Stimulated activated CD8-positive, alpha-beta memory T cell treated with anti-CD3 and anti-CD28 coated beads, Interleukin-4, amount 100 ng/mL, for 4 hours (primary cell): ENCODE measurements around the gene FLT4.
"Not testable (repeated sequence)": the region's sequence is repeated elsewhere in the genome, so short reads cannot be mapped to it uniquely, and the experiment has no call there.

ENCODE experiments used
- DNase-seq, 2 donors: peaks; one replicate each; pipeline ENCODE4 v3.0.0-alpha.2; 2020; ENCODE audit warnings: low read depth in 2 of 2, low spot score in 1 of 2

The FLT4 gene

DNA sequence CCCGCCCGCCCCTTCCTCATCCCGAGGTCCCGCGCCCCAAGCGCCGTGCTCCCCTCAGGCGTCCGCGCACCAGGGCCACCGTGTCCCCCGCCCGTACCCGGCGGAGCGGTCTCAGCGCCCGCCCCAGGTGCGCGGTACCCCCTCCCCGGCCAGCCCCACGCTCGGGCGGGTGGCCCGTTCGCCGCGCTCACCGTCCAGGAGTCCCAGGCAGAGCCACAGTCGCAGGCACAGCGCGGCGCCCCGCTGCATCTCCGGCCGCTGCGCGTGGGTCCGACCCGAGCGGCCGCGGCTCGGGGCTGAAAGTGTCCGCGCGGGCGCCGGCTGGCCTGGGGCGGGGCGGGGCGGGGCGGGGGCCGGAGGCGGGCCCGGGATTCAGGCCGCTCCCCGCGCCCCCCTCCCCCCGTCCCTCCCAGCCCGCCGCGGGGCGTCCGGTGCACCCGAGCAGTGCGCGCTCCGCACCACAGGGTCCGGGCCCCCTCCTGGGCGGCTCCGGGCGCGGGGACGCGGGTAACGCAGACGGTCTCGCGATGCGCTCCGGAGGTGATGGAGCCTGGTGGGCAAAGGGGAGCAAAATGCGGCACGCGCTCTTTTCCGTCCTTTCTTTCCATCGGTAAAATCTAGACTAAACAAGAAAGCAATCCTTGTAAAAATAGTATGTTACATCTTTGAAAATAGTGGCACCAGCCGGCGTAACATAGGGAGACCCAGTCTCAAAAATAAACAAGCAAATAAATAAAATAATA is at the start of gene FLT4:
Gene FLT4, minus strand, starts transcription at position 304 of the 743 bp plus-strand sequence. Its CDS starts 55 bp downstream, at position 249.
- no peak for DNase-seq

DNA sequence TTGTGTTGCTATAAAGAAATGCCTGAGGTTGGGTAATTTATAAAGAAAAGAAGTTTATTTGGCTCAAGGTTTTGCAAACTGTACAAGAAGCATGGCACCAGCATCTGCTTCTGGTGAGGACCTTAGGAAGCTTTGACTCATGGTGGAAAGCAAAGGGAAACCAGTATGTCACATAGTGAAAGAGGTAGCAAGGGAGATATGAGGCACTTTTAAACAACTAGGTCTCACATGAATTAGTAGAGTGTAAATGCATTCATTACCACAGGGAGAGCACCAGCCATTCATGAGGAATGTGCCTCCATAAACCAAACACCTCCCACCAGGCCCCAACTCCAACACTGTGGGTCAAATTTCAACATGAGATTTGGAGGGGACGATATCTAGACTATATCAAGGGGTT is 49.6 kb upstream of the FLT4 start:
- no peak for DNase-seq

DNA sequence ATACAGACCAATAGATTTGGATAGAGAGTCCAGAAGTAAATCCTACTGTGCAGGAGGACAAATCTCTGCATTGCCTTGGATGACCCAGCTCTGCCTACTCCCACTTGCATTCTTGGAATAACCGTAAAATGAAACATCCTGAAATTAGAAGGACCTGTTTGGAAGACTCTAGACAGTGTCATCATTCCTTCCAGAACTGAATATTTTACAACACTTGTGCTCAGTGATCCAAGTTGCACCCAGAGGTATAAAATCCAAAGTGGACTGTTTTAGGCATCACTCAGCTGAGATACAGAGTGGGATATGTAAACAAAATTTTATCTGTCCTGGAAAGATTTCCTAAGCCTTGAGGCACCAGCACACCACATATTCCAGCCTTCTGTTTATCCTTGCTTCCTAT is 46.7 kb upstream of the FLT4 start:
- no peak for DNase-seq

DNA sequence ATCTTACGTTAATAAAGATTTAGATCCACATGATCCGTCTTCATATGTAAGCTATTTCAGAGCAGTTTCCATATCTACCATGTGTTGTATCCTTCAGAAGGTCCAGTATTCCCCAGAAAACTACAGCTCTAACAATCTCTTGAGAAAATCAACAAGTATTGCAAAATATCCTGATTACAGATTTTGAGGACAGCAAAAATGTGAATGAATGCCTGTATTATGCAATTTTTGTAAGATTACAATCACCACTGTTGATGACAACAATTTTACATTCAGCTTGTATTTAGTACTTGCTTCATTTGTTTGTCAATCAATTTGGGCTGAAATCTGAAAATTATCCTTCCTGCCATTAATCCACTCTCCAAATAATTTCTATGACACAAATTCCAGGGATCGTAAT is 43.0 kb upstream of the FLT4 start:
- DNase-seq = no peak

DNA sequence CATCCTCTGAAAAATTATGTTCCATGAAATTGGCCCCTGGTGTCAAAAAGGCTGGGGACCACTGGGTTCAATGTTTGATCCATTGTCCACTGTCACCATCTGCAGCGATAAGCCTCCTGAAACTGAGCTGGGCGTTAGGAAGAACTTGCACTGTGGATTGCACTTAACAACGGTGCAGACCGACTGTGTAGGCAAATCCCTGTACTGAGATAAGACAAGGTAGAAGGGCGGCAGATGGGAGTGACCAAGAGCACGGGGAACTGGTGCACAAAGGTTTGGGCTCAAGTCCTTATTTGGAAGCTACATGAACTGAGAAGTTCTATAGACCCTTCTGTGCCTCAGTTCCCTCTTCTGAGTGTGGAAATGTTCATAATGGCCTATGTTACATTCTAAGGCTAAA is 41.6 kb upstream of the FLT4 start:
- DNase-seq = no peak

DNA sequence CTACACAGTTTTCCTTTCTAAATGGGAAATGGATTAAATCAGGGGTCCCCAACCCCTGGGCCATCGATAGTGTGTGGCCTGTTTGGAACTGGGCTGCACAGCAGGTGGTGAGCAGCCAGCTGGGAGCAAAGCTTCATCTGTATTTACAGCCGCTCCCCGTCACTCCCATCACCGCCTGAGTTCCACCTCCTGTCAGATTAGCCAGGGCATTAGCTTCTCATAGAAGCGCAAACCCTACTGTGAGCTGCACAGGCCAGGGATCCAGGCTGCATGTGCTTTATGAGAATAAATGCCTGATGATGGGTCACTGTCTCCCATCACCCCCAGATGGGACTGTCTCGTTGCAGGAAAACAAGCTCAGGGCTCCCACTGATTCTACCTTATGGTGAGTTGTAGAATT is 41.2 kb upstream of the FLT4 start:
- no peak for DNase-seq

DNA sequence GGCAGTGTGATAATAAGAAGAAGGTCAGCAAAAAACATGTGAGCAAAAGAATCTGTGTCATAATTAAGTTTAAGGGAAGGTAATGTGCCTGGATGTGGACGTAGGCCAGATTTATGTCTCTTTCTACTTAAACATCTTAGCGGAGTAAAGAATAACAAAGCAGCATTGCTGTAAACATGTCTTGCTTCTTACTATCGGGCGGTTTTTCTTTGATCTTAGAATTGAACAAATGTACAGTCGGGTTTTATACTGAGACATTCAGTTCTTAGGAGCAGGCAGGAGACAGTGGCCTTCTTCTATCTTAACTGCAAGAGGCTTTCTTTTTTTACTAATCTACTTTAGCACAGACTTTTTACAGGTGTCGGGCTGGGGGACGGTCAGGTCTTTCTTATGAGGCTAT is 40.4 kb upstream of the FLT4 start:
- no peak for DNase-seq

DNA sequence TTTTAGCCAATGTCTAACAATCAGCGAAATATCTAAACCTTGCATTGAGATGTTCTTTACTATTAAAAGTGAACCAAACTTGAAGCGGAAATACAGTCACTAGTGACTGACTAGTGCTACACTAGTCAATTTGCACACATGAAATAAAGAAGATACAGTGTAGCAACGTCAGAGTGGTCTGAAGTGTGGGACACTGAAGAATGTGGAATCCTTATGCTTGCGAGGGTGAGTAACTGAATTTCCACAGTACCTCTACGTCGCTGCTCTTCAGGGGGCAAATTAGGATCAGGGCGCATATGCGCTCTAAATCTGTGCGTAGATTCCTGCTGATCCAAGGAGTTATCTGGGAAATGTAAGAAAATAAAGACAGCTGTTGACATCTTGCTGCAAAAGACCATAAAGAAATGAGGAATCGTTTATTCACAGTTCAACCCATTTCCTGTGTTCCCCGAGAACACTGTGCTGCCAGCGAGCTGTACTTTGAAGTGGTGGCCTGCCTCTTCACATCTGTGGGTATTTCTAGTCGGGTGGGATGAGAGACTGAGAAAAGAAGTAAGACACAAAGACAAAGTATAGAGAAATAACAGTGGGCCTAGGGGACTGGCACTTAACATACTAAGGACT is 39.8 kb upstream of the FLT4 start:
- no peak for DNase-seq

DNA sequence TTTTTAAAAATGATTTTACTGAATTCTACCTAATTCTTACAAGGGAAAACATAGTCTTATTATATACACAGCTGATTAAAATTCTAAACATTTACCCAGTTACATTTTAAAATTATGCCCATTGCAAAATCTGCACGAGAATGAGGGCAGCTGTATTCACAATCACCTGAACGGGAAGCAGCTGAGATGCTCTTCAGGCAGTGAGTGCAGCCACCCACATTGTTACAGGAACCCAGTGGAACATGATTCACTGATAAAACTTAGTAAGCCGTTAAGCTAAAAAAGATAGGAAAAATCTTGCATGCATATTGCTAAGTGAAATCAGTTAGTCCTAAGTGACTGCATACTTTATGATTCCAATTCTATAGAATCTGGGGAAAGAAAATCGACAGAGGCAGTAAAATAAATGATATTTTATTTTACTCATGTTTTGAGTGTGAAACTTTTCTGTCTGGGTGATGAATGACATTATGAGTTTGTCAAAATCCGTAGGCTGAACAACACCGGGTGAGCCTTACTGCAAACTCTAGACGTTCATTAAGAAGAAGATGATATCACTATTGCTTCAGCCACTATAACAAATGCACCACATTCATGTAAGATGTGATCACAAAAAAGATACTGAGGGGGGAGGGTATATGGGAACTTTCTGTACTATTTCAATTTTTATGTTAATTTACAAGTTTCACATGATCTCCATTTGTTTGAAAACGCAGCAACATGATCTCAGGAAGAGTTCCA is 39.1 kb upstream of the FLT4 start:
- DNase-seq = no peak

DNA sequence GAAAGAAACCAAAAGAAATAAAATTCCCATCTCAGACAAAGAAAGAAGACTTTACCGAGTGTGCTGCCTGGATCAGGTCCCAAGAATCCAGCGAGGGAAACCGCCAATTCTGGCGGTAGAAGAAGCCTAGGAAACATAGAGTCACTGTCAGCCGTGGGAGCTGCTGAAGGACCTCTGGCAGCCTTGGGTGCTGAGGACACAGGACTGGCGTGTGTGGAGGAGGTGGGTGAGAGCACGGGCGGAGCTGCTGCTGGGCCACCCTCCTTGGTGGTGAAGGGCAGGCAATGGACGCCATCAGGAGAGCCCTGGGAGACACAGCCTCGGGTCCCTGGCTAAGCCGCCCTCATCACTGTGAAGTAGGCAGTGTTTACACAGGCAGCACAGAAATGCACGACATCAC is 37.4 kb upstream of the FLT4 start:
- DNase-seq = not testable (repeated sequence)

DNA sequence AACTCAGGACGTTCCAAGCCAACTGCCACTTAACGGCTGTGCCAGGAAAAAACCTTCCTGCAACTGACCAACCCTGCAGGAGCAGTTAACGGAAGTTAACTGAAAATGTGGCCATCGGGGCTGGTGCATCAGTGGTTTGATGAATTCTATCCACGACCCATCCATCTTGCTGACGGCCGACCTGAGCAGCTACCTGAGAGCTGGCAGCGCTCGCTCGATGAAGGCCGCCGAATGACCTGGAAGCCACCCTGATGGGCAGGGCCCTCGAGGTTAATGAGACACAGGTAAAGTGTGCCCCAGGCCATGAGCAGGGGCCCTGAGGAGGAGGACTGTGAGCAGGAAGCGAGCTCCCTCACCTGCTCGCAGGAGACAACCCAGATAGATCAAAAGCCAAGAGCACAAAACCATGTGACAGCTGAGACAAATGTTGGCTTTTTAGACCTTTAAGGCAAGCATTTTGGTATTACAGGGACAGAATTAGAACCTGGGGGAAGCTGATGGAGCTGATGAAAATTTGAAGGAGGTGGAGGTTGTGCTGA is 35.3 kb upstream of the FLT4 start:
- no peak for DNase-seq

DNA sequence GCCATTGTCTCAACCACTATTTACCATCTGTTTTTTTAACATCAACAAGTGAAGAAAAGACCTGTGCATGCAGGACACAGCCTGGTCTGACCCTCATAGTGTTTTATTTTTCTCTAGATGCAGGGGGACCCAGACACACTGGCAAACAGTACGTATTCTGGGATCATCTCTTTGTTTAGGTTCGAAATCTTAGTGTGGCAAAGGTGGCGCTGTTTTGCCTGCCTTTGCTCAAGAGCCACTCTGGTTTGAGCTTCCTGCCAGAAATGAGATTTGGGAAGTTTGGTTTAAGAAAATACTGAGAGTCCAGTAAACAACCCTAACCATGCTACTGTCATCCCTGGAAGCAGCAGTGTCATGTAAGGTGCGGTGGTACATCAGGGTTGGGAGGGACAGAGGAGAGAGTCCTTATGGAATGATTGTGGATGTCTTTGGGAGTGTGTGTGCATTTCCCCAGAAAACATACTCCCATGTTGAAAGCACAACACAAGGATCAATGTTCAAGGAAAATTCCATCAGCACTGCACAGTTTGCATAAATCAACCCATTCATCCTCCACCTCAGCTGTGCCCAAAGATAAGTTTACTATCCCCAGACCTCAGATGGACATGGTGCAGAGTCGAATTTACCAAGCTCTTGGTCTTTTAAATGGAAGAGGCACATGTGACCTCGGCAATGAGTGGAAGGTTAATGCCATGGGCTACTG is 34.0 kb upstream of the FLT4 start:
- DNase-seq = no peak

DNA sequence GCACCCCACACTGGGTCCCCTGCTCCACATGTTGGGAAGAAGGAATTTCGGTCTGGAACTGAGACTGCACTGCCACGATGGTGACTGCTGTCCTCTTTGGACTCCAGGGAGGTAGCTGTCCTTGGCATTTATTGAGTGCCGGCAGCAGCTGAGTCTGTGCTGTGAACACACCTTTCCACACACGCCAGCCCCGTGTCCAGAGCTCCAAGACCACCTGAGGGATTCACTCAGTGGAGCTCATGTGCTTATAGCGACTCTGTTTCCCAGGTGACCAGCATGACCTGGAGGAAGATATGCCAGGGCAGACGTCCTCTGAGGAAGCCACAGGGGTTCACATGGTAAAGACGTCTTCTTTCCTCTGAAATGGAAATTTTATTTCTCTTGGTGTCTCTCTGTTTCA is 33.2 kb upstream of the FLT4 start:
- no peak for DNase-seq

DNA sequence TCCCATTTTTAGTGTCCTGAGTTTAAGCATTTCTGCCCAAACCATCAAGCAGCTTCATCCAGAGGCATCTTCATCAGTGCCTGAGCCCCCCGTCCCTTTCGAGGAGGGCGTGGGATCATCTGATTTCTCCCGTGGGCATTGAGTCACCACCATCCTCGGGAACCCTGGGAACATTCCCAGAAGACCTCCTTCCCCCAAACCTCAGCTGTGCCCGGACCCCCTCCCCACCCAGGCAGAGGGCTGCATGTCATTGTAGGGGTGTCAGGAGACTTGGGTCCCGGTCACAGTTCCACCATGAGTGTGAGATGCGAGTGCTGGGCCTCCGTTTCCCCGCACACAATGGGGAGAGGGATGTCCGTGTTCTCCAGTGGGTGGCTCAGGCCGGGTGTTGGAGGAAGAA is 32.6 kb upstream of the FLT4 start:
- not testable (repeated sequence) for DNase-seq

DNA sequence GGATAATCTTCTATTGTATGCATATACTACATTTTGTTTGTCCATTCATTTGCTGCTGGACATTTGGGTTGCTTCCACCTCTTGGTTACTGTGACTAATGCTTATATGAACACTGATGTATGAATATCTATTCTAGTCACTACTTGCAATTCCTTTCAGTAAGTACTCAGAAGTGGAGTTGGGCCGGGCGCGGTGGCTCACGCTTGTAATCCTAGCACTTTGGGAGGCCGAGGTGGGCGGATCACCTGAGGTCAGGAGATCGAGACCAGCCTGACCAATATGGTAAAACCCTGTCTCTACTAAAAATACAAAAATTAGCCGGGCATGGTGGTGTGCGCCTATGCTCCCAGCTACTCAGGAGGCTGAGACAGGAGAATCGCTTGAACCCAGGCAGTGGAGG is 28.9 kb upstream of the FLT4 start:
- DNase-seq = not testable (repeated sequence)

DNA sequence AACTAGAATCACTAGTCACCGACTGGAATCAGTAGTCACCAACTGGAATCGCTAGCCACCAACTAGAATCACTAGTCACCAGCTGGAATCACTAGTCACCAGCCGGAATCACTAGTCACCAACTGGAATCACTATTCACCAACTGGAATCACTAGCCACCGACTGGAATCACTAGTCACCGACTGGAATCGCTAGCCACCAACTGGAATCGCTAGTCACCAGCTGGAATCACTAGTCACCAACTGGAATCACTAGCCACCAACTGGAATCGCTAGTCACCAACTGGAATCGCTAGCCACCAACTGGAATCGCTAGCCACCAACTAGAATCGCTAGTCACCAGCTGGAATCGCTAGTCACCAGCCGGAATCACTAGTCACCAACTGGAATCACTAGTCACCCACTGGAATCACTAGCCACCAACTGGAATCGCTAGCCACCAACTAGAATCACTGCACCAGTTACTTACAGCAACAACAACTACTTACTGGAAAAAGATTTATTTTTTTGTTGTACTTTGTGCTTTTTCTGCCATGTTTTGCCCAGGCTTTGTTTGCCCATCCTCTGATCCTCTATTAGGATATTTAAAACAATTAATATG is 25.7 kb upstream of the FLT4 start:
- no peak for DNase-seq

DNA sequence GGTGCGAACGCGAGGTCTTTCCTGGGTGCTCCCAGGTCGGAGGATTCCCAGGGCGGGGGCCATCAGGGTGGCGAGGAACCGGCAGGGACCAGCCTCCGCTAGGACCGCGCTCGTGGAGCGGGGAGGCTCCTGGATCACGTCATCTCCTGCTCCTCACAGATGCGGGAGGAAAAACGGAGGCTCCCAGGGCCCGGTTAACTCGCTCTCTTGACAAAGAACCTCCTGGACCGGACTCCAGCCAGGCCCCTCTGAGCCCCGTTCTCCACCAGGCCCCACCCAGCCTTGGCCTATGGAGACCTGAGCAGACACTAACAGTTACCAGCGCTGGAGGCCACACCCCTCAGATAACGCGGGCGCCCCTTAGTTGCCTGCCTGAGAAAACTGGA is 24.7 kb upstream of the FLT4 start:
- DNase-seq = not testable (repeated sequence)

DNA sequence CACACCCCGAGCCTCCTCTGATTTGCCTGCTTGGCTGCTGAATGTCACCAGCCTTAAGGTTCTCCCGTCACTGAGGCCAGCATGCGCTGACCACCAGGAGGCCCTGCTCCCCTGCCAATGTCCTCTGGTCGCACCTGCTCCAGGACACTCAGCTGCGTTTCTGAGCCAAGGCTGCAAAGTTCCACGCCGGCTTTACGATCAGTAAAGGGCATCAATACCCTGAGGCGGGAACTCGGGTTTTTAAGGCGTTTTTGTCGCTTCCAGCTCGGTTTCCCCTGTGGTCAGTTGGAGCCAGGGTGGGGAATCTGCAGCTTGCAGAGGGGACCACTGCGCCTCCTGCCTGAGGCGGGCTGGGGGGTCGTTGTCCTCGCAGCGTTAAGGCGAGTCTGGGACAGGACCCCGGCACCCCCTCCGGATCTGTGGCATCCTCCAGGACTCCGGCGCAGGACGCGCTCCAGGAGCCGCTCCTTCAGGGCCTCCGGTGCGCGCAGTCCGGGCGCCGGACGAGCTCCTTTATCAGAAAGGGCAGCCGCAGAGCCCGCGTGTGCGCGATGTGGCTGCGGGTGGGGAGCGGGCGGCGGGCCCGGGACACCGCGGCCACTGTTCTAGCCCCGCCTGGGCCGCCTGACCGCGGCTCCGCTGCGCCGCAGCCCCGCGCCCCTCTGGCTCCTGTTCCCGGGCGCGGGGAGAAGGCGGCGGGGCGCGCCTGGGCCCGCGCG is 24.1 kb upstream of the FLT4 start:
- no peak for DNase-seq

DNA sequence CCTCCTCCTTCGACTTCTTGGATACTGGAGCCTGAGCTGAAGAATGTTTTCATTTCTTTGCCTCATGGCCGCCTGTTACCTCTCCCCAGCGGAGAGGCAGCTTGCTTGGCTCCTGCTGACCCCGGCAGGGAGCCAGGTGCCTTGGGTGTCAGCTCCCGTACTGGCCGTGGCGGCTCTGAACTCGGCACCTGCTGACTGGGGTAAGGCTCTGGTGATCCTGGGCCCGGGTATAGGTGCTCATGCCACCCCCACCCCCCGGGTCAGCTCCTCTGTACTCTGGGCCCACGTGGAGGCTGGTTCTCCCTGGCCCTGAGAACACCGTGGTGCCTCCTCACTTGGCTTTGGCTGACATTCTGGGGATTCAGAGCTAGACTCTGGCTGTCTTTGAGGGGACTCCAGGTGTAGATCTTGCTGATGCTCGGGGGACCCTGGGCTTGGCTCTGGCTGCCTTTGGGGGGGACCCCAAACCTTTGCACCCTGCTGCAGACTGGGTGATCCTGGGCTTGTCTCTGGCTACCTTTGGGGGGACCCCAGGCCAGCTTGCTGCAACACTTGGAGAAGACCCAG is 22.6 kb upstream of the FLT4 start:
- DNase-seq = not testable (repeated sequence)
